Measurements from ENCODE around the gene RIOK3.

Gene RIOK3

GRCh38 chr18:23528580-23529472 is 75.7 kb downstream of the RIOK3 start:
- no peak for DNase-seq (ENCODE audit: low read depth in 2 of 2)

GRCh38 chr18:23529604-23530003 is 76.5 kb downstream of the RIOK3 start:
- no peak for DNase-seq (ENCODE audit: low read depth in 2 of 2)

DNA sequence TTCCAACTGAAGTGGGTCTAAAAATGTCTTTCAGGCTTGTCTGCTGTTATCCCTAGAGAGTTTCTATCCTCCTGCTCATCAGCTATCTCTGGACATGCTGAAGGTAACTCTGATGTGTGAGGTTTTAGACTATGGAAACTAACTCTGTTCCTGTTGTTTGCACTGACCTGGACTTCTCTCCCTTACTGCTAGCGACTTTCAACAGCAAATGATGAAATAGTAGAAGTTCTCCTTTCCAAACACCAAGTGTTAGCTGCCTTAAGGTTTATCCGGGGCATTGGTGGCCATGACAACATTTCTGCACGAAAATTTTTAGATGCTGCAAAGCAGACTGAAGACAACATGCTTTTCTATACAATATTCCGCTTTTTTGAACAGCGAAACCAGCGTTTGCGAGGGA is 77.1 kb downstream of the RIOK3 start:
- no peak for DNase-seq (ENCODE audit: low read depth in 2 of 2)

DNA sequence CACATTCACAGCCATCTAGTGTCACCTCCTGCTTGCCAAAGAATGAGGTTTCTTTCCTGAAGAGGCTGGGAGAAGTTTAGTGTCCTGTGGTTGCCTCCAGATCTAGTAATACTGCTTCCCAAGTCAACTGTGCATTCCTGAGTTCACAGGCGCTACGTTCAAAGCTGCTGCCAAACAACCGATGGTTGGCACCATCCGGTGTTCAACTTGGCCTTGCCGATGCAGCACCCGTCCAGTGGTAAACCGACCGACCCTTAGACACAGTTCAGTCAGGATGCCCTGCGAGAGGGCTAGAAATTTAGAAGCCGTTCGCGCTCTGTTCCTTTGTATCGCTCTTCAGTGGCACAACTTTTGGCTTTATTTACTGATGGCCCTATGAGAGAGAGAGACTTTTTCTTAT is 78.8 kb downstream of the RIOK3 start:
- no peak for DNase-seq (ENCODE audit: low read depth in 2 of 2)
